HuH-7 (cell line): Measurements from ENCODE around the gene SPEF2.

Experiments
- DNase-seq: peaks from one replicate; pipeline ENCODE4 v3.0.0; 2011; ENCODE audit warnings: low spot score

The SPEF2 gene

GRCh38 chr5:35617435-35618303 lies at the start of gene SPEF2:
Gene SPEF2, plus strand, starts transcription at chr5:35617863. Its CDS starts 135 bp downstream, at chr5:35617998.
- peak; percentile 90 for DNase-seq

- DNase-seq: no peak
These were observed 42.1 kb upstream of the SPEF2 start for GRCh38 chr5:35575578-35575977.

DNA sequence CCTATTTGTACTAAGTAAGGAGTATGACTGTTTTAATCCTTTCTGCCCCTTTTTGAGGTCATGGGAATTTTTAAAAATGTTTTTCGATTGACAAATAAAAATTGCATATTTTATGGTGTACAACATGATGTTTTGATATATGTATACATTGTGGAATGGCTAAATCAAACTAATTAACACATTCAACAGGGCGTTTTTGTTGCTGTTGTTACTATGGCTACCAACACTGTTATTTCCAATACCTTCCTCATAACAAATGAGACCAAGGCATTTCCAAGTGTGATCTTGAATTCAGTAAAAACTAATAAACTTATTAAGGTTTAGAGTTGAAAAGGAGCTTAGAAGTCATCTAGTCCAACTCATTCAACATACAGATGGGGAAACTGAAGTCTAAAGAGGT lies 30.2 kb upstream of the SPEF2 start:
- DNase-seq: no peak

DNA sequence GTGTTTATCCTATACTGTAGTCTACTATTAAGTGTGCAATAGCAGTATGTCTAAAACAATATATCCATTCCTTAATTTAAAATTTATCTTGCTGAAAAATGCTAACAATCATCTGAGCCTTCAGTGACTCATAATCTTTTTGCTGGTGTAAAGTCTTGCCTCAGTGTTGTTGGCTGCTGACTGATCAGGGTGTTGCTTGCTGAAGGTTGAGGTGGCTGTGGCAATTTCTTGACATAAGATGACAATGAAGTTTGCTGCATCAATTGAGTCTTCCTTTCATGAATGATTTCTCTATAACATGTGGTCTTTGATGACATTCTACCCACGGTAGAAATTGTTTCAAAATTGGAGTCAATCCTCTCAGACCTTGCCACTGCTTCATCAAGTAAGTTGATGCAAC lies 24.3 kb upstream of the SPEF2 start:
- DNase-seq: no peak

DNA sequence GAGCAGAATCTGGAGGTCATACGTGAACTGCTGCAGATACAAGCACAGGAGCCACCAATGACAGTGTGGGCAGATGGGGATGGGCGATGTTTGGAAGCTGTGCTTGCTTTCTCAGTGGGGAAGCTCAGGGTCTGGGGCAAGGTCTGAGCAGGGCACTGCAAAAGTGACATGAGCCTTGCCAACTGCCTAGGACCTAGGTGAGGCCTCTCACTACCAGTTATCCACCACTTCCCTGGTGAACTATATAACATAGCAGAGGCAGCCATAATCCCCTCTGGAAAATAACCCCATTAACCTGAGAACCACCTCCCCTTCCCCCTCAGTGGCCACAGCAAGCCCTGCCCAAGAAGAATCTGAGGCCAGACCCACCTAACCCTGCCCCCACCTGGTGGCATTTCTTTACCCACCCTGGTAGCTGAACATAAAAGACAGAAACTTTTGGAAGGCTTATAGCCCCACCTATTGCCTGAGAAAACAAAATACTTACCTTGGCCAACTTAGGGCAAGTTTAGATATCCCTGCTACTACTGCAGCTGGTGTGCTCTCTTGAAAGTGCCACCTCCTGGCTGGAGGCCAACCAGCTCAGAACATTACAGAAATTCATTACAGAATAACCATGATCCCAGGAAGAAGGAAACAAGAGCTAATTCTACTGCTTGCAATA lies 18.8 kb upstream of the SPEF2 start:
- peak; percentile 51 for DNase-seq

GRCh38 chr5:35600591-35600990 lies 17.1 kb upstream of the SPEF2 start:
- DNase-seq: no peak

- DNase-seq: peak; percentile 26
These were observed 8.5 kb upstream of the SPEF2 start for GRCh38 chr5:35608881-35609779.

- DNase-seq: no peak
These were observed 616 bp upstream of the SPEF2 start for GRCh38 chr5:35617060-35617434.

GRCh38 chr5:35618304-35618636 lies 607 bp downstream of the SPEF2 start:
- DNase-seq: no peak

DNA sequence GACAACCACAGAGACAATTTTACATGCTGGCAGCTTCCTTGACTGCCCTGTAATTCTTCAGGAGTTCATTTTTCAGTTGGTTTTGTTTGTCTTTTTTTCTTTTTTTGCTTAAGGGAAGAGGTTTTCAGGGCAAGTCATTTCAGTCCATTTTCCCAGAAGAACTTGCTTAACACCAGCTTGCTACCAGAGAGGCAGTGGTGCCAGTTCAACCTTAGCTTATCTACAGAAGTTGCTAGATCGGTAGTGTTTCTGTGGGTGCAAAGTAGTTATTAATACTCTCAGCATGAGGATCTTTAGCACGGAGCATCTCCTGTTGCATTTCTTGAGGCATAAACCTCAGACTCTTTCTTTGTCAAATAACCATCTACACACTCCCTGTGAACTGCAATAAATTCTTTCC lies 1.1 kb downstream of the SPEF2 start:
- no peak for DNase-seq

GRCh38 chr5:35622974-35623373 lies 5.3 kb downstream of the SPEF2 start:
- no peak for DNase-seq

DNA sequence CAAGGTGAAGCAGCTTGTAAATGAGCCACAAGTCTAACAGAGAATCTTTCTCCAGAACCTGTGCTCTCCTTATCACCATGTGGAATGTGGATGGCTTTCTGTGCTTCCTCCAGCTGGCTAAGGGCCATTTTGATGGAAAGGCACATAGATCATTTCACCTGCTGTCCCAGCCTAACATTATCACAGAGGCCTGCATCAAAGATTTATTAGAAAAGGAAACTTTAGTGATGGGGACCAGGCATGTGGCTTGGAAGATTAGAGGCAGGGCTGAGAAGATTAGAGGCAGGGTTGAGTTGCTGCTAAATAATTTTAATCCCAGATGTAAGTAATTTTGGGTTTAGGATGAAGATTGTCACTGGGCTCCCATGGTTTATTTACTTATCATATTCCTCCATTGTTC lies 6.3 kb downstream of the SPEF2 start:
- DNase-seq: no peak

- no peak for DNase-seq
These were observed 8.4 kb downstream of the SPEF2 start for GRCh38 chr5:35626108-35626507.

DNA sequence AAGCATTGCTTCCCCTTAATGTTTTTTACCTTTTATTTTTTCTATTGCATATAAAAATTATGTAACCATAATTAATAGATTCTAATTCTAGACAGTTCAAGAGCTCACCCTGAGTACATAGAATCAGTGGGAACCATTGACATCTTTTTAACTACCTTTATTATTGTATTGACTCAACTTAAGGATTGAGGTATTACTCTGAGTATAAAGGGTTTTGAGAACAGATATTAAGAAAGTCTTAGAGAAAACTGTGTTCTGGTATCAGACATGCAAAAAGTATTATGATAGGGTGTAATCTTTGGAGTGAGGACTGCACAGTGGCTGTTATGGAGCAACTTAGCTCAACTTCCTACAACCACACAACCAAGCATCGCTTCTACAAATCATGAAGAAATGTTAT lies 8.9 kb downstream of the SPEF2 start:
- DNase-seq: no peak

DNA sequence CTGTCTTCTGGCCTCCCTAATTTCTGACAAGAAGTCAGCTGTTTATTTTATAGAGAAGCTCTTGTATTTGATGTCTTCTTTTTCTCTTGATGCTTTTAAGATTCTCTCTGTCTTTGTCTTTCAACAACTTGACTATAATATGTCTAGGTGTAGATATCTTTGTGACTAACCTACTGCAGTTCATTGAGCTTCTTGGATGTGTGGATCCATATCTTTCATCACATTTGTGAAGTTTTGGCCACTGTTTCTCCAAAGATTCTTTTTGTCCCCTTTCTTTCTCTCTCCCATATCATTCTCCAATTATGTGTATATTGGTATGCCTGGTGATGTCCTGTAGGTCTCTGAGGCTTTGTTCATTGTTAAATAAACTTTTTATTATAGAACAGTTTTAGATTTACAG lies 16.7 kb downstream of the SPEF2 start:
- DNase-seq: no peak

DNA sequence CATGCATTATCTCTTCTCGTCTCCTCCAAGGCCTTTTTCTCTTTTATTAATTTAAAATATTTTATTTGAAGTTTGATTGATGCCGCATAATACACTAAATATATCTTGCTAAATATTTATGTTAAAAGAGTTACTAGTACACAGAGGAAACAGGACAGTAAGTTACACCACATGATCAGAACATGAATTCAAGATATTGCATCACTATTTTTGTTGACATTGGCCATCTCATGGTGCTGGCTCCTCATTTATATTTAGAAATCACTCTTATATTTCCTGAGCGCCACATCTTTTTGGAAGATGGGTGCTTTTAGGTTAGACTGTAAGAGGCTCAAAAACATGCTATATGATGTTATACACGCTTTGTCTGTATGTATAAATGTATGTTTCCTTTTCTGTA lies 23.0 kb downstream of the SPEF2 start:
- DNase-seq: no peak

DNA sequence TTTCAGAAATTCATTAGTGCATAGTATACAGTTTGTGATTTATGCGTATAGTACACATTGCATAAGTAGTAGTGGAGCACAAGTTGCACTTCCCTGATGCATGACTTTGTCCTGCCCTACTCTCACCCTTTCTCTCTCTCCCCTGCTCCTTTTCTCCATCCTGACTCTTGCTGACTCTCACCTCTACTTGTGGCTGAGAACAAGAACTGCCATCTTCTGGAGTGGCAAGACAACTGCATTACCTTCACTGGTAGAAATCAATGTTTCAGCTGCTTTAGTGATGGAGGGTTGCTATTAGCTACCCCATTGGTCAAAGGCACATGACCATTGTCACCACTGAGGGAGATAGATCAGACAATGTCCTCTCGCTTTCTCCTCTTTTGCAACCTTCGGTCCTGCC lies 26.9 kb downstream of the SPEF2 start:
- DNase-seq: no peak

DNA sequence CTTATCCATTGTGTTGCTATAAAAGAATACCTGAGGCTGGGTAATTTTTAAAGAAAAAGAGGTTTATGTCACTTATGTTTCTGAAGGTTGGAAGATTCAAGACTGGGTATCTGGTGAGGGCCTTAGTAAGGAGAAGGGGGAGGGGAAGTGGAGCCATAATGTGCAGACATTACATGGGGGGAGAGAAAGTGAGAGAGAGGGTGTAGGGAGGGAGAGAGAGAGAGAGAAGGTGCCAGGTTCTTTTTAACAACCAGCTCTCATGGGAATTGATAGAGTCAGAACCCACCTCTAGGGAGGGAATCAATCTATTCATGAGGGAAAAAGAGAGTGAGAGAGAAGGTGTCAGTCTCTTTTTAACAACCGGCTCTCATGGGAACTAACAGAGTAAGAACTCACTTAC lies 29.5 kb downstream of the SPEF2 start:
- no peak for DNase-seq

- no peak for DNase-seq
These were observed 30.0 kb downstream of the SPEF2 start for GRCh38 chr5:35647712-35648111.

DNA sequence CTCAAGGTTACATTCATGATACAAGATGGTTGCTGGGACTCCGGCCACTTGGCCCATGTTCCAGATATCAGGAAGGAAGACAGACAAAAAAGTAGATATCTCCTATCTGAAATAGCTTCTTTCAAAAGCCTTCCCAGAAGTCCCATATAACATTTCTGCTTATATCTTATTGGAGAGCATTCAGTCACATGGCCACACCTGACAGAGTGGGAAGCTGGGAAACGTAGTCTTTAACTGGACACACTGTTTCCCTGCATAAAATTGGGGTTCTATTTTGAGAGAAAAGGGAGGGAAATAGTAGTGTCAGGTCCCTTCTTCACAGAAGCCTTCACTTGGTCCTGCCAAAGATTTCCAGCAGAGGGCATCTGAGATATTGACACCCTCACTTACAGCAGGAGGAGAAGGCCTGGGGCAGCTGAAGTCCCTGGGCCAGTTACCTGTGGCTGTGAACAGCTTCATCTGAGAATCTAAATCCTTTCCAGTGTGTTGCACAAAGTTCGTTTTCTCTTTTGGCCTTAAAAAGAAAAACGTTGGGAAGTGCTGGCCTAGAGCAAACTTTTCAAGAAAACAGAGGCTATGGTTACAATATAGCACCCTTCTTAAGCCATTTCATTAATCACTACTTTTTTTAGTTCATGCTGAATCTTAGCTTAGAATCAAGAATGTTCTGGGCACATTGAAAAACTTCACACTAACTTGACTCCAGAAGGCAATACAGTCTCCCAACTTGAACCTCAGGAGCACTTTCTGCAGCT lies 33.5 kb downstream of the SPEF2 start:
- peak; percentile 45 for DNase-seq

- no peak for DNase-seq
These were observed 39.1 kb downstream of the SPEF2 start for GRCh38 chr5:35656721-35657120.

DNA sequence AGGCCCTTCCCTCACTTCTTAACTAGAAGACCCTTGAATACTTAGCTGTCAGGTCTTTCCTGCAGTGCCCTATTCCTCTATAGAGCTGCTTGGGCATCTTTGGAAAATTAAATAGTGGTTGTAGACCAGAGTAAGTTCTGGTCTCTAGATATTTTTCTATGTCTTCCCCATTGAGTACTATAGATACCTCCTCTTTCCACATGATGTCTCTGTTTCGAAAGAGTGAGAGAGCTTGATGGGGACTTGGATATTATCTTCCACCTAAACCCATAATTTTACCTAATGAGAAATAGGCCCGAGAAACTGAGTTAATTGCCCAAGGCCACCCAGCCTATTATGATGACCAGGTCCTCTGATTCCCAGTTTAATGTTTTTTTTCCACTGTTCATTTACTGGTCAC lies 40.2 kb downstream of the SPEF2 start:
- no peak for DNase-seq
